ENCODE measurements around the gene FAM53A.

Gene FAM53A

DNA sequence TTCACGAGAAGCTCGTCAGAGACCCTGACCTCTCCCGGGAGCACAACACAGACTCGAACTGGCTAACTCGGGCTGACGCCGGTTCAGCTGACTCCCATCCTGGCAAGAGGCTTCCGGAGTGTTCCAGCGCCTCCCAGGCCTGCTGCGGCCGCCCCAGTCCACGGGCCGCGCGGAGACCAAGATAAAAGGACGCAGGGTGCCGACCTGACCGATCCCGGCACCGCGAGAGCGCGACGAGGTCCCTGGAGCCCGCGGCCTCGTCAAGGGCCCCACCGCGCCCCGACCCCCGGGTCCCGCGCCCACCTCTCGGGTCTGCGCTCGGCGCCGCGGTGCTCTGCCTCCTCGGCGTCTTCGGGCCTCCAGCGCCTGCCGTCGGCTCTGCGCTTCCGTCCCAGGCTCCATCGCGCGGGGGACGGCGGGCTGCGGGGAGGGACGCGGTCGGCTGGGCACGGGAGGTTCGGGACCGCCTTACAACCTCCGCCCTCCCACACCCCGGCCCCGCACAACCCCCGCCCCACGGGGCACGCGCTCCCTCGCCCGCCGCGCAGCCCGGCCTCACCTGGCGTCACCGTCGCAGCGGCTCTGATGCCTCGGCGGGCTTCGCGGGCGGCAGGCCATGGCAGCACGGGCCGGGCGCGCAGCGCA is 27.6 kb upstream of the FAM53A start:
- Histone ChIP-seq H4K91ac (ENCODE audit: low read length) (peak overlapping the region; percentile 74), H3K4ac (ENCODE audit: low read depth in 1 of 2, low read length in 2 of 2) (peak overlapping the region; percentile 88 to 95), H2BK12ac (ENCODE audit: low read length in 2 of 2) (peak overlapping the region in 1 of 2 experiments; percentile 71), H3K9ac (ENCODE audit: low read length) (peak overlapping the region; percentile 98), H2BK5ac (ENCODE audit: low read depth, low read length, poor library complexity, severe bottlenecking) (no peak overlapping the region), H3K36me3 (ENCODE audit: control insufficient read depth in 1 of 2, insufficient read depth in 2 of 2, low read depth in 1 of 2, low read length in 2 of 2) (peaks cover 14 to 18% of the 10 kb centered on the region in 2 experiments), H3K9me3 (ENCODE audit: control insufficient read depth, low read length) (no peaks in the 10 kb centered on the region), H3K18ac (ENCODE audit: low read depth in 1 of 2, low read length in 2 of 2) (peak overlapping the region; percentile 80 to 97), H2AFZ (ENCODE audit: low read depth, low read length) (peak overlapping the region; percentile 77), H3K4me3 (ENCODE audit: insufficient read depth in 1 of 2, low read depth in 1 of 2, low read length in 2 of 2) (peak overlapping the region; percentile 98 to 99), H3K23ac (ENCODE audit: low read length in 2 of 2) (peak overlapping the region in 1 of 2 experiments; percentile 94), H3K4me2 (ENCODE audit: low read length, poor library complexity, severe bottlenecking) (peak overlapping the region; percentile 93), H3K27me3 (ENCODE audit: control insufficient read depth in 1 of 2, insufficient read depth in 1 of 2, low read length in 2 of 2) (no peaks in the 10 kb centered on the region), H4K8ac (ENCODE audit: low read length) (peak overlapping the region; percentile 77), H2BK15ac (ENCODE audit: low read depth, poor library complexity, severe bottlenecking) (no peak overlapping the region), H2AK5ac (ENCODE audit: low read length, severe bottlenecking) (no peak overlapping the region), H3K14ac (ENCODE audit: low read length in 2 of 2) (peak overlapping the region in 1 of 2 experiments; percentile 82), H3K27ac (ENCODE audit: low read length, poor library complexity, severe bottlenecking) (peak overlapping the region; percentile 54), H2BK120ac (ENCODE audit: low read depth, low read length) (peak overlapping the region; percentile 76), H3K79me1 (replicated peaks; ENCODE audit: low read length, poor library complexity, severe bottlenecking) (peaks cover 18% of the 10 kb centered on the region), H3K4me1 (ENCODE audit: control insufficient read depth, insufficient read depth, low read depth, low read length) (peaks cover 21% of the 10 kb centered on the region)
- peak; percentile 66 for DNase-seq
- WGBS = 0% methylated on average over 54 of the region's 85 CpGs

DNA sequence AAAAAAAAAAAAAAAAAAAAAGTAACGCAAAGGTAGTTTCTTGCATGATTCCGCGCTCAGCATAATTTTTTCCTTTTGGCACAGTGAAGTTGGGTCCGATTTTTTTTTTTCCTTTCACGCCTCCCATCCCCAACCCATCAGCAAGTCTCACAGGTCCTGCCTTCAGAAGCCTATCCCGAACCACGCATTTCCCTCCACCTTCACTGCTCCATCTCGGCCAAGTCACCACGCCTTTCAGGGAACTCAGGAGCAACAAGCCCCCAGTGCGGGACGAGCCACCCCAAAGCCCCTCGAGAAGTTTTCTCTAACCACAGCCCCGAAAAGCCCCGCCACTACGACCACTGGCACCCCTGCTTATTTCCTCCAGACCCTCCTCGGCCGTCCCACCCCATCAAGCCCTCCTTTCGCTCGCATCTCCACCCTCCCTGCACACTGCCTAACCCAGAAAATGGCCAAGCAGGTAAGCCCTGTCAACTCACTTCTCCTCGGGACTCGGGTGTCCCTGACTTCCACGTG is 27.0 kb upstream of the FAM53A start:
- Histone ChIP-seq H3K4me3 (ENCODE audit: insufficient read depth in 1 of 2, low read depth in 1 of 2, low read length in 2 of 2) (peak overlapping the region; percentile 98 to 99), H3K4me2 (ENCODE audit: low read length, poor library complexity, severe bottlenecking) (peak overlapping the region; percentile 93), H3K23ac (ENCODE audit: low read length in 2 of 2) (no peak overlapping the region), H2BK120ac (ENCODE audit: low read depth, low read length) (no peak overlapping the region), H3K9ac (ENCODE audit: low read length) (peak overlapping the region; percentile 98), H3K36me3 (ENCODE audit: control insufficient read depth in 1 of 2, insufficient read depth in 2 of 2, low read depth in 1 of 2, low read length in 2 of 2) (peaks cover 16 to 17% of the 10 kb centered on the region in 2 experiments), H3K27me3 (ENCODE audit: control insufficient read depth in 1 of 2, insufficient read depth in 1 of 2, low read length in 2 of 2) (no peaks in the 10 kb centered on the region), H2AFZ (ENCODE audit: low read depth, low read length) (peak overlapping the region; percentile 56), H3K9me3 (ENCODE audit: control insufficient read depth, low read length) (no peaks in the 10 kb centered on the region), H4K91ac (ENCODE audit: low read length) (no peak overlapping the region), H4K8ac (ENCODE audit: low read length) (no peak overlapping the region), H2BK12ac (ENCODE audit: low read length in 2 of 2) (peak overlapping the region in 1 of 2 experiments; percentile 31), H3K4me1 (ENCODE audit: control insufficient read depth, insufficient read depth, low read depth, low read length) (peaks cover 21% of the 10 kb centered on the region), H3K4ac (ENCODE audit: low read depth in 1 of 2, low read length in 2 of 2) (peak overlapping the region; percentile 88 to 95), H3K27ac (ENCODE audit: low read length, poor library complexity, severe bottlenecking) (peak overlapping the region; percentile 54), H2BK5ac (ENCODE audit: low read depth, low read length, poor library complexity, severe bottlenecking) (no peak overlapping the region), H2AK5ac (ENCODE audit: low read length, severe bottlenecking) (no peak overlapping the region), H3K14ac (ENCODE audit: low read length in 2 of 2) (peak overlapping the region in 1 of 2 experiments; percentile 82), H3K18ac (ENCODE audit: low read depth in 1 of 2, low read length in 2 of 2) (peak overlapping the region in 1 of 2 experiments; percentile 97), H2BK15ac (ENCODE audit: low read depth, poor library complexity, severe bottlenecking) (no peak overlapping the region), H3K79me1 (replicated peaks; ENCODE audit: low read length, poor library complexity, severe bottlenecking) (peaks cover 16% of the 10 kb centered on the region)
- no peak for DNase-seq
- WGBS = 20% methylated on average over 21 of the region's 22 CpGs

DNA sequence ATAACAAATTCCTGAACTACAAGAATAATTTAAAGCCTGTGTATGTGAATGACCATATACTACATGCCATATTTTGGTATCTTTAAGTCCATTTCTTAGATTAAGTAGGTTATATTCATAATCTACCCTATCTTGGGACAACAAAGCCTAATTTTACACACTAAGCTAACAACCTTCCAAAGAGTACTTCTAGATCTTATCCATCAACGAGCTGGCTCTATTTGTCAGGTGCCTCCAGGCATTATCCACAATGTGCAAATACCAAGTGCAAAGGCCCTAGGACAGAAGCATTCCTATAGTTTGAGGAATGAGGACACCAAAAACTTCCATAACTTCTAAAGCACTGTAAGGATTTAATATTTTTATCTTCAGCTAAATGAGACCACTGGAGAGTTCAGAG is 24.5 kb upstream of the FAM53A start:
- Histone ChIP-seq H2BK120ac (ENCODE audit: low read depth, low read length) (no peak overlapping the region), H4K8ac (ENCODE audit: low read length) (no peak overlapping the region), H2BK12ac (ENCODE audit: low read length in 2 of 2) (no peak overlapping the region), H2BK5ac (ENCODE audit: low read depth, low read length, poor library complexity, severe bottlenecking) (no peak overlapping the region), H3K79me1 (replicated peaks; ENCODE audit: low read length, poor library complexity, severe bottlenecking) (peaks cover 12% of the 10 kb centered on the region), H3K36me3 (ENCODE audit: control insufficient read depth in 1 of 2, insufficient read depth in 2 of 2, low read depth in 1 of 2, low read length in 2 of 2) (peaks cover 20 to 34% of the 10 kb centered on the region in 2 experiments), H3K9me3 (ENCODE audit: control insufficient read depth, low read length) (no peaks in the 10 kb centered on the region), H3K4me1 (ENCODE audit: control insufficient read depth, insufficient read depth, low read depth, low read length) (peaks cover 18% of the 10 kb centered on the region), H3K27me3 (ENCODE audit: control insufficient read depth in 1 of 2, insufficient read depth in 1 of 2, low read length in 2 of 2) (no peaks in the 10 kb centered on the region), H3K4me3 (ENCODE audit: insufficient read depth in 1 of 2, low read depth in 1 of 2, low read length in 2 of 2) (no peak overlapping the region), H3K14ac (ENCODE audit: low read length in 2 of 2) (no peak overlapping the region), H3K18ac (ENCODE audit: low read depth in 1 of 2, low read length in 2 of 2) (no peak overlapping the region), H3K27ac (ENCODE audit: low read length, poor library complexity, severe bottlenecking) (no peak overlapping the region), H2AFZ (ENCODE audit: low read depth, low read length) (no peak overlapping the region), H3K23ac (ENCODE audit: low read length in 2 of 2) (no peak overlapping the region), H3K9ac (ENCODE audit: low read length) (no peak overlapping the region), H2AK5ac (ENCODE audit: low read length, severe bottlenecking) (no peak overlapping the region), H2BK15ac (ENCODE audit: low read depth, poor library complexity, severe bottlenecking) (no peak overlapping the region), H3K4ac (ENCODE audit: low read depth in 1 of 2, low read length in 2 of 2) (no peak overlapping the region), H3K4me2 (ENCODE audit: low read length, poor library complexity, severe bottlenecking) (no peak overlapping the region), H4K91ac (ENCODE audit: low read length) (no peak overlapping the region)
- 83% methylated on average over 1 of the region's 1 CpG for WGBS
- no peak for DNase-seq

DNA sequence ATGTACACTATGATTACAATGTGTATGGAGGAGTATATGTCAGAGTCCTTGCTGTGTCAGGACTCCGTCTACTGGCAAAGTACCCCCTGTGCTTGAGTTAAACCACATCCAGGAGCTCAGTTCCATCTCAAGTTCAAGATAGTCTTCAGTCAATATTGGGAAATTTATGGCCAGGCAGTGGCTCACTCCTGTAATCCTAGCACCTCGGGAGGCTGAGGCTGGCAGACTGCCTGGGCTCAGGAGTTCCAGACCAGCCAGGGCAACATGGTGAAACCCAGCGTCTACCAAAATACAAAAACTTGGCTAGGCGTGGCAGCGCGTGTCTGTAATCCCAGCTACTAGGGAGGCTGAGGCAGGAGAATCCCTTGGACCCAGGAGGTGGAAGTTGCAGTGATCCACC is 22.2 kb upstream of the FAM53A start:
- Histone ChIP-seq H3K9ac (ENCODE audit: low read length) (no peak overlapping the region), H3K23ac (ENCODE audit: low read length in 2 of 2) (peak overlapping the region in 1 of 2 experiments; percentile 26), H2AK5ac (ENCODE audit: low read length, severe bottlenecking) (no peak overlapping the region), H3K27me3 (ENCODE audit: control insufficient read depth in 1 of 2, insufficient read depth in 1 of 2, low read length in 2 of 2) (no peaks in the 10 kb centered on the region), H4K8ac (ENCODE audit: low read length) (no peak overlapping the region), H3K4me2 (ENCODE audit: low read length, poor library complexity, severe bottlenecking) (no peak overlapping the region), H3K79me1 (replicated peaks; ENCODE audit: low read length, poor library complexity, severe bottlenecking) (peaks cover 10% of the 10 kb centered on the region), H2AFZ (ENCODE audit: low read depth, low read length) (no peak overlapping the region), H4K91ac (ENCODE audit: low read length) (no peak overlapping the region), H3K27ac (ENCODE audit: low read length, poor library complexity, severe bottlenecking) (no peak overlapping the region), H2BK12ac (ENCODE audit: low read length in 2 of 2) (no peak overlapping the region), H2BK15ac (ENCODE audit: low read depth, poor library complexity, severe bottlenecking) (no peak overlapping the region), H3K4ac (ENCODE audit: low read depth in 1 of 2, low read length in 2 of 2) (no peak overlapping the region), H3K14ac (ENCODE audit: low read length in 2 of 2) (no peak overlapping the region), H3K4me1 (ENCODE audit: control insufficient read depth, insufficient read depth, low read depth, low read length) (peaks cover 12% of the 10 kb centered on the region), H2BK5ac (ENCODE audit: low read depth, low read length, poor library complexity, severe bottlenecking) (no peak overlapping the region), H3K9me3 (ENCODE audit: control insufficient read depth, low read length) (no peaks in the 10 kb centered on the region), H2BK120ac (ENCODE audit: low read depth, low read length) (no peak overlapping the region), H3K36me3 (ENCODE audit: control insufficient read depth in 1 of 2, insufficient read depth in 2 of 2, low read depth in 1 of 2, low read length in 2 of 2) (peaks cover 28 to 57% of the 10 kb centered on the region in 2 experiments), H3K18ac (ENCODE audit: low read depth in 1 of 2, low read length in 2 of 2) (no peak overlapping the region), H3K4me3 (ENCODE audit: insufficient read depth in 1 of 2, low read depth in 1 of 2, low read length in 2 of 2) (no peak overlapping the region)
- no peak for DNase-seq
- WGBS = 95% methylated on average over 6 of the region's 6 CpGs
